HG03342 (cell line): Measurements from ENCODE around the gene RAPSN.

ENCODE experiments used
- ATAC-seq: cut with Tn5 transposase; IDR thresholded peaks from one replicate; pipeline ENCODE4 v1.9.1; 2021; ENCODE audit warnings: mild to moderate bottlenecking, moderate library complexity; ENCODE audit not compliant: unreplicated experiment

RAPSN gene

DNA sequence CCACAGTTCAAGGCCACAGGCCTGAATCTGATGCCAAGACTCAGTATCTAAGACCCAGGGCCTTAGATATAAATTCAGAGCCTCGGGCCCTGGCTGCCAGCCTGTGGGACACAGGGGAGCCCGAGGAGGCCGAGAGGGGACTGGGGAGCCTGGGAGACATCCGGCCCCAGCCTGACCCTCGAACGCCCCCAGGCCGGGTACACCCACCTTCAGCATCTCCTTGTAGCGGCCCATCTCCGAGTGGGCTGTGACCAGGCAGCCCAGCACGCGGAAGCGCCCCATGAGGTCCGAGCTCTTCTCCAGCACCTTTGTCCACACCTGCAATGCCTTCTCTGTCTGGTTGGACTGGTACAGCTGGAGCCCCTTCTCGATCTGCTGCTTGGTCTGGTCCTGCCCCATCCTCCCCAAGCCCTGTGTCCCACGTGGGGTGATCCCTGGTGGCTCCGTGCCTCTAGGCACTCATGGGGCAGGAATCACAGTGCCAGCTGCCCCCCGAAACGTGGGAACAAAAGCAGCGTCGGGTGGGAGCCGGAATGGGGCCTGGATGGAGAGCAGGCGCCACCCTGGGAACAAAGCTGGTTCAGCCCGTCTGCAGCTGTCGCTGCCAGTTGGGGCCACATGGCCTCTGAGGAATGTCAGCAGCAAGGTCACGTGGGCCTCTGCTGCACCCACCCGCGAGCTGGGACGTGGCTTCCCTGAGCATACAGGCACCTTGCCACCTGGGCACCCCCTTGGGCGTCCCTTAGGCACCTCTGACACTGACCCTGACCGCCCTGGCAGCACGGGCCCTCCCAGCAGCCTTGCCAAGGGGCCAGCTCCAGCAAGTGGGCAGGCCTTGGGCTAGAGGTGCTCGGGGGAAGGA lies at the start of gene RAPSN:
Gene RAPSN (minus strand): TSS at position 571 of the 862 bp plus-strand sequence. CDS start 172 bp downstream, at position 399.
- no peak for ATAC-seq

DNA sequence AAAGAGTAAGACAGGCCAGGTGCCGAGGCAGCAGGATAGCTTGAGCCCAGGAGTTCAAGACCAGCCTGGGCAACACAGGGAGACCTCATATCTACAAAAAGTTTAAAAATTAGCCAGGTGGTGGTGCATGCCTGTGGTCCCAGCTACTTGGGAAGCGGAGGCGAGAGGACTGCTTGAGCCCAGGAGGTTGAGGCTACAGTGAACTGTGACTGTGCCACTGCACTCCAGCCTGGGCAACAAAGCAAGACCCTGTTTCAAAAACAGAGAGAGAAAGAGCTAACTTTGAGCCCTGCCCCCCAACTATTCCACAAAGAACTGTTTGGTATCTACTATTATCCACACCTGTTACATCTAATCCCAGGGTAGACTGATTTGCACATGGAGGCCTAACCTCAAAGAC lies 49.2 kb upstream of the RAPSN start:
- ATAC-seq = no peak

DNA sequence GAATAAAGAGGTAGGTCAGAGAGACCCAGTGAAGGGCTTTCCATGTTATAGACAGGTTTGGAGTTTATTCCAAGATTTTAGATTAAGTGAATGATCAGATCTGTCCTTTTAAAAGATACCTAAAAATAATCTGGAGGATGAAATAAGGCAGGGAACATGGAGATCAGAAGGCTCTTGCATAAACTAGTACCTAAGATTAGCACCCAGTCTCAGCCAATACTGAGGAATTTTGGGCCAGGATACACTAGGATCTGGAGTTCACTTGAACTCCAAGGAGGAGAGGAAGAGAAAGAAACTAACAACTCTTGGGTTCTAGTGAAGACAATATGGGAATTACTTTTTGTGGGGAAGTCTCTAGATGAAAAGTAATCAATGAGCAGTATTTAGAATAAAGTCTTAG lies 47.9 kb upstream of the RAPSN start:
- no peak for ATAC-seq

- no peak for ATAC-seq
Observed at GRCh38 chr11:47495856-47496217, 46.9 kb upstream of the RAPSN start.

- no peak for ATAC-seq
Observed at GRCh38 chr11:47495011-47495855, 46.3 kb upstream of the RAPSN start.

DNA sequence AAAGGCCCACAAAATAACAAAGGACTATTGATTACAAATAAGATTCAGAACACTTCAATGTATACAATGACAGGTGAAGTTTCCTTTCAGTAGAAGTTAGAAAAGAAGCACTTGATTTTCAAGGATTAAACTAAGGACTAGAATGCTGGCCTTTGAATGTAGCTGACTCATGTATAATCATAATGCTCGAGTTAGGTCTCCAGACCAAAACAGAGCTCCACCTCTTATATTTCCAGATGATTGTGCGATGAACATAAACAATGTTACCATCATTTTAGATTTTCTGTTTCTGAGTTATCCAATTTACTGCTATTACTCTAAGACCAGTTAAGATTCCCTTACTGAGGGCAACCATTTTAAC lies 40.4 kb upstream of the RAPSN start:
- no peak for ATAC-seq

GRCh38 chr11:47488674-47489394 lies 39.9 kb upstream of the RAPSN start:
- no peak for ATAC-seq

DNA sequence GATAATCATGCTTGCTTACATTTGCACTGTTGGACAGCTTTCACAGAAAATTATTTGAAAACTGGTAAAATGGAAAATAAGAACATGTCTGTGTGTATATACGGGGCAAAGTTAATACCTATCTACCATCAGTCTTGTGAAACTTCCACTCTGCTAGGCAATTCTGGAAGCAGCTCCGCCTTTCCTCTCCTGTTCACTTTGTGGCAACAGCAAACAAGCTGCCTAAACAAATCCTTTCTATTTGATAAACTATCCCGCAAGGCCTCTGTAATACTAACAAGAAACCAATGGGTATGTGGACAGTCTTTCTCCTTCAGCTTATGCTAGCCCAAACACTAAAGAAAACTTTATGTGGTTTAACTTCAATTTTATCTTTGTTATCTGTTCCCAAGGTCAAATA lies 39.2 kb upstream of the RAPSN start:
- no peak for ATAC-seq

DNA sequence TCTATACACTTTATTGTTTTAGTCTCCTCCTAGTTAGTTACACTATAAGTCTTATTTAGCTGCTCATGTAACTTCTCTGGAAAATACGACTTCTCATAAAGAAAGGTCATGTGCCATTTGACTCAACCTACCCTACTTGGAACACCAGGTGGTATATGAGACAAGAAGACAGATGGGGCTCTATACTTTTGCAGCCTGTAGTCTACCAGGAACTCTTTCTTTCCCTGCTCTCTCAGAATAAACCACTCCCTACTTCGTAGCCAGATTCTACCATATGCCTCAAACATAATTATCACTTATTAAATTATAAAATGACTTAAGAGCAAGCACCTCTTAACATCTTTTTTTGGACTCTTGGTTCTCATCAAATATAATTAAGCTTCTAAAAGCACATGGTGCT lies 38.5 kb upstream of the RAPSN start:
- ATAC-seq = no peak

DNA sequence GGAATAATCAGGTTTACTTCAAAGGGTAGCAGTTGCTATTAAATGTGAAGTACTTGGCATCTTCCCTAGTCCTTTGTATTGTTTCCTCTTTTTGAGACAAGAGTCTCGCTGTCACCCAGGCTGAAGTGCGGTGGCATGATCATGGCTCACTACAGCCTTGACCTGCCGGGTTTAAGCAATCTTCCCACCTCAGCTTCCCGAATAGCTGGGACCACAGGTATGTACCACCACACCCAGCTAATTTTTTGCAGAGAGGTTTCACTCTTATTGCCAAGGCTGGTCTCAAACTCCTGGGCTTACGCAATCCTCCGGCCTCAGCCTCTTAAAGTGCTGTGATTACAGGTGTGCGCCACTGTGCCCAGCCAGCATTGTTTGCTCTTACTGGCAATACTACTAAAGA lies 36.2 kb upstream of the RAPSN start:
- ATAC-seq = no peak

- no peak for ATAC-seq
Observed at GRCh38 chr11:47483457-47483856, 34.5 kb upstream of the RAPSN start.

- ATAC-seq = no peak
Observed at GRCh38 chr11:47480762-47481161, 31.8 kb upstream of the RAPSN start.

- no peak for ATAC-seq
Observed at GRCh38 chr11:47478651-47479329, 29.9 kb upstream of the RAPSN start.

GRCh38 chr11:47477753-47478152 lies 28.8 kb upstream of the RAPSN start:
- no peak for ATAC-seq

DNA sequence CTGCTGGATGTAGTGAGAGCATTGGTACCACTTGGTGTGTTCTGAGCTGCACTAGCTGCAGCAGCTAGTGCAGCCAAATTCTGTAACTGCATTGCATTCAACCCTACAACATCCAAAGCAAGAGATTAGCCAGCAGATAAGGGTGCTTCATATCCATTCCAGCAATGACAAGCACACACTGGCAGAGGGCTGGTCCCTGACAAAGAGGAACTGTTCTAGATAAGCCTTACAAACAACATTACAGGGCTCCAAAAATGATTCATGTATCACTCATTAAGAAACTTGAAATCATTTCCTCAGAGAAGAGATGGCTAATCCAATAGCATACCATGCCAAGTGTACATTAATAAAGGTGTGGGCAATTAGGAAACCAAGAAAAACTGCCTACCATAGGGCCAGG lies 28.4 kb upstream of the RAPSN start:
- no peak for ATAC-seq

DNA sequence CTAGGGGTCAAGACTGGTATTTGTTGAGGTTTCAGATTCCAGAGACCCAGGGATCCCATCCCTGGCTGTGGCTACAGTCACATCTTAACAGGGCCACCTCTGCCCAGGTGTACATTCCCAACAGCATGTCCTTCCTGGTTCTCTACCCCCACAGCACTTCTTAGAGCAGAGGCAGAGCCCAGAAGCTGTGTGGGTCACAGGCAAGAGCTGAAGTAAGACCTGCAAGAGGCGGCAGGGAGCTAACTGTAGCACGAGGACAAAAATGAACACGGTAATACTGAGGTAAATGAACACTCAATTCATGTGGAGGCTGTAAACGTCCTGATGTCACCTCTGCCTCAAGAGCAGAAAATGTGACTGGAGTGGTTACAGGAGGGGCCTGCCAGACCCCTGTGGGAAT lies 21.7 kb upstream of the RAPSN start:
- no peak for ATAC-seq

DNA sequence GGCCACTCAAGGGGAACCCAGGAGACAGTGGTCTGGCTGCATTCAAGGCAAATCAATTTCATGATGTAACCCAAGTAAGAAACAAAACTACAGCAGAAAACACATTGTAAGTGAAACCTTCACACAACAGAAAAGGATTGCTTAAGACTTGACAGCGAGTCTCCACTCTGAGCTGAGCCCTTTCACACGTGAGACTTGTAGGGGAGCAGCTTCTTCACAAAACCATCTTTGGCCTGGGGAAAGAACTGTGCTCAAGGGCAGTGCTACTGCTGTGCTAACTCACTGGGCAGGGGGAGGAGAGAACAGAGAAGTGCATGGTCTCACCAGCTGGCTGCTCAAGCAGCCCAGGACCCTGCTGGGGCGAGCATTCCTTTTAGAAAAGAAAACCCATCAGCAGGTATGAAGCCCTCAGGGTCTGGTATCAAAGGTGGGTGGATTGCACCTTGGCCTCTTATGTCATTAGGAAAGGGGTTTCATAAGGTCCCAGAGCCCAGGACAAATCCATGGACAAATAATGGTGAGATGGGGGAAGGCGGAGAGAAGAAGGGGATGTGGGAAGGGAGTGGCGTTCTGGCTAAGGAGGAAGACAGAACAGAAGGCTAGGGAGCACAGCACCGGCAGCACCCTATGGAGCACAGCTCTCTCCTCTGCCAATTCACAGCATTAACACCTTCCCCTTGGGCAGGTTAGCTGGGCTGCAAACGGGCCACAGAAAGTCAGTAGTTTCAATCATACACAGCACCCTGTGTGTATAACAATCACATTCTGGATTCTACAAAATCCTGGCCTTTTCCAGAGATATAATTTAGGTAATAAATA lies 20.6 kb upstream of the RAPSN start:
- no peak for ATAC-seq

- no peak for ATAC-seq
Observed at GRCh38 chr11:47468598-47469214, 19.8 kb upstream of the RAPSN start.

DNA sequence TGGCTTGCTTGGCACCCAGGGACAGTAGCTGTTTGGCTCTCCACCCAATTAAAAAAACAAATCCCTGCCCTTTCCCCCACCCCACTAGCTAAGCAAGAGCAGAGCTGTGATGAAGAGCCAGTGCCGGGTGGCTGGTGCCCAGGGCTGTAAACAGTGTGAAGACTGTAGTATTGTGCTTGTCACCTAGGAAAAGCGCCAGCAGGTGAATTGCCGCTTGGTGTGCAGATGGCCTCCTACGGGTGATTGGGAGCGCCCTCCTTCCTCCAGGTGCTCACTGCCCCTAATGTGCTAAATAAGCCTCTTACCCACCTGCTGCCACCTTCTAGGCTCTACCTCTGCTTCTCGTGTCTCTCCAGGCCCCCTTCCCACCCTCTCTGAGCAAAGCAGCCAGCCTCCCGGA lies 18.4 kb upstream of the RAPSN start:
- ATAC-seq = no peak
